Thymus (tissue), 11 donors: ENCODE results near the gene ERBB4. TPM values are rescaled to one million over a fixed set of nuclear protein-coding genes. Genes with fewer than 3 reads are reported as not detected.
"Not testable (repeated sequence)": the region's sequence is repeated elsewhere in the genome, so short reads cannot be mapped to it uniquely, and the experiment has no call there.

ENCODE experiments used
- DNase-seq, 9 donors: peaks; one replicate each; pipeline ENCODE4 v3.0.0-alpha.2; 2013; ENCODE audit warnings: low spot score in 9 of 9, low read depth in 6 of 9, missing footprints in 1 of 9
- H3K27ac ChIP-seq, 2 donors: one replicate each; pipeline ENCODE4 v1.5.1; 2013; ENCODE audit warnings: control low read depth in 1 of 2, low read depth in 1 of 2, low read length in 1 of 2, mild to moderate bottlenecking in 1 of 2, moderate library complexity in 1 of 2
- H3K27me3 ChIP-seq, 2 donors: one replicate each; pipeline ENCODE4 v1.5.1; 2013; ENCODE audit warnings: low read length in 1 of 2; ENCODE audit not compliant: control insufficient read depth in 2 of 2, insufficient read depth in 1 of 2
- H3K36me3 ChIP-seq, 2 donors: one replicate each; pipeline ENCODE4 v1.5.1; 2013; ENCODE audit warnings: low read length in 1 of 2, mild to moderate bottlenecking in 1 of 2, moderate library complexity in 1 of 2; ENCODE audit not compliant: control insufficient read depth in 2 of 2, insufficient read depth in 2 of 2
- H3K4me1 ChIP-seq, 2 donors: one replicate each; pipeline ENCODE4 v1.5.1; 2013; ENCODE audit warnings: low read length in 2 of 2; ENCODE audit not compliant: control insufficient read depth in 2 of 2, insufficient read depth in 2 of 2
- H3K4me3 ChIP-seq, 2 donors: one replicate each; pipeline ENCODE4 v1.5.1; 2013; ENCODE audit warnings: low read length in 2 of 2, control low read depth in 1 of 2, mild to moderate bottlenecking in 1 of 2
- H3K9me3 ChIP-seq, 2 donors: one replicate each; pipeline ENCODE4 v1.5.1; 2013; ENCODE audit warnings: low read length in 1 of 2, mild to moderate bottlenecking in 1 of 2; ENCODE audit not compliant: control insufficient read depth in 2 of 2, insufficient read depth in 1 of 2
- WGBS: extraction: QIAGEN DNeasy Blood & Tissue Kit; methylation state at CpG from one replicate; pipeline ENCODE4 v1.1.7; 2013; 5-methylcytosine and 5-hydroxymethylcytosine counted together
- polyA plus RNA-seq: library from polyadenylated mRNA; stranded (reverse); fragments of 200-250 nt; gene quantifications from one replicate; pipeline ENCODE4 v1.2.3, GENCODE V29; 2013
- total RNA-seq: library from RNA; stranded (reverse); fragments of 120-200 nt; gene quantifications from one replicate; pipeline ENCODE4 v1.2.4, GENCODE V29; 2013
- donor health status: healthy.

ERBB4 gene
- total and polyA plus RNA-seq, 2 donors: 0.16 to 0.19 TPM

DNA sequence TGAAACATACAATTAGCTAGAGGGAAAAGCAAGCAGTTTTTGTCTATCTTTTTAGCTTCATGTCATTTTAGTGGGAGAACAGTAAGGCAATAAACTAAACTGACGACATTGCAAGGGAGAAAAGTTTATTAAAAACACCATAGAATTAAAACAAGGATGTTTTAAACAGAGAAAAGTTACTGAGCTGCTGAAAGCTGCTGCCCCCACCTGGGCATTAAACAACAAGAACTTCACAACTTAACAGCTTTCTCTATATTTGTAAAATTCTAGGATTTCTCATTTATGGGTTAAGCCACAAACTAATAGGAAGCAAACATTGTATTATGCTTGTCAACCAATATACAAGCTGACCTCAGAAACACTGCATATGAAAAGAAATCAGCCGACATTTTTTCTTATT, 289.2 kb downstream of the ERBB4 start:
- Histone ChIP-seq H3K4me1 (no peaks in the 10 kb centered on the region), H3K27me3 (no peaks in the 10 kb centered on the region), H3K9me3 (no peaks in the 10 kb centered on the region), H3K27ac (no peak overlapping the region), H3K4me3 (no peak overlapping the region), H3K36me3 (no peaks in the 10 kb centered on the region)
- DNase-seq: no peak
- 57% methylated on average over 2 of the region's 2 CpGs for WGBS

DNA sequence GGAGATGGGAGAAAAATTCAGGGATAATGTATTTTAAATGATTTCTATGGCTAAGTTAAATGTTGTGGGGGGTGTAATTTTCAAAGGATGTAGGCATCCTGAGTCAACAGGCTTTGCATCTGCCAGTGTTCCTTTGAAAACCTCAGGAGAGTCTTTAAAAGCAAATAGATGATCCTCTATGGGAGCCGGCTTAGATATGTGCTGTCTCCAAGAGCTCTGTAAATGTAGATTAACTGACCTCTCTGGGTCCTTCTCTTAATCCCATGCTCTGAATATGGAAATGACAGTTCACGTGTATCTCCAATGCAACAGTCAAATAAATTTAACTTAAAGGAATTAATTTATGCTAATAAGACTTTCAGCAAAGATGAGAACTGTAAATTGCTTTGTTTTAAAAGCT, 292.7 kb downstream of the ERBB4 start:
- no peak overlapping the region for H3K4me3 ChIP-seq
- H3K27me3 ChIP-seq: no peaks in the 10 kb centered on the region
- H3K27ac ChIP-seq: no peak overlapping the region
- WGBS: 64% methylated on average over 2 of the region's 2 CpGs
- no peaks in the 10 kb centered on the region for H3K36me3 ChIP-seq
- no peaks in the 10 kb centered on the region for H3K9me3 ChIP-seq
- no peak for DNase-seq
- H3K4me1 ChIP-seq: no peaks in the 10 kb centered on the region

DNA sequence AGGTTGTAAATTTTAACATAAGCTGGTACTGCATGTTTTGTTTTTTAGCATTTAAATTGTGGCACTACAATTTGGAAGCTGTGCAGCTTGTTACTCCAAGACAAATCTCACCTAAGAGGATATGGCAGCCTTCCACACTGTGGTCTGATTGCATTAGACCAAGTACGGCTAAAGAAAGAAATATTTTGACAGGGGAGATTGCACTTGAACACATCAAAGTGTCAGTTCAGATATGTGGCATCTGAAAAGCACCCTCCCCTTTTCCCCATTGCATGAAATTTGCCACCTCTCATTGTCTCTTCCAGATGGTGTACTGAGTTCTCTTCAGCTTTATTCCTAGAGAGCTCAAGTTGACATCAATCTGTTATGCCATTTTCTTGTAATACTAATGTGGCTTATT, 295.9 kb downstream of the ERBB4 start:
- H3K4me3 ChIP-seq: no peak overlapping the region
- WGBS: 78% methylated on average over 1 of the region's 1 CpG

DNA sequence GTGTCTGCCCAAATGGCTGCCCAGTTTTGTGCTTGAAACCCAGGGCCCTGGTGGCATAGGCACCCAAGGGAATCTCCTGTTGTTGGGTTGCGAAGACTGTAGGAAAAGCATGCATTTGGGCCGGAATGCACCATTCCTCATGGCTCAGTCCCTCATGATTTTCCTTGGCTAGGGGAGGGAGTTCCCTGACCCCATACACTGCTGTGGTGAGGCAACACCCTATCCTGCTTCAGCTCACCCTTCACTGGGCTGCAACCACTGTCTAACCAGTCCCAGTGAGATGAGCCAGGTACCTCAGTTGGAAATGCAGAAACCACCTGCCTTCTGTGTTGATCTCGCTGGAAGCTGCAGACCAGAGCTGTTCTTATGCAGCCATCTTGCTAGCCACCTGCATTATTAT, 300.4 kb downstream of the ERBB4 start:
- H3K27me3 ChIP-seq, DNase-seq, H3K36me3 ChIP-seq, H3K4me3 ChIP-seq, H3K9me3 ChIP-seq, H3K4me1 ChIP-seq, H3K27ac ChIP-seq: not testable (repeated sequence)
- 93% methylated on average over 3 of the region's 3 CpGs for WGBS

More for the DNA sequence above, 295.9 kb downstream of the ERBB4 start:
- Histone ChIP-seq H3K27me3 (no peaks in the 10 kb centered on the region), H3K27ac (no peak overlapping the region), H3K4me1 (no peaks in the 10 kb centered on the region), H3K36me3 (no peaks in the 10 kb centered on the region), H3K9me3 (no peaks in the 10 kb centered on the region)
- DNase-seq: no peak

DNA sequence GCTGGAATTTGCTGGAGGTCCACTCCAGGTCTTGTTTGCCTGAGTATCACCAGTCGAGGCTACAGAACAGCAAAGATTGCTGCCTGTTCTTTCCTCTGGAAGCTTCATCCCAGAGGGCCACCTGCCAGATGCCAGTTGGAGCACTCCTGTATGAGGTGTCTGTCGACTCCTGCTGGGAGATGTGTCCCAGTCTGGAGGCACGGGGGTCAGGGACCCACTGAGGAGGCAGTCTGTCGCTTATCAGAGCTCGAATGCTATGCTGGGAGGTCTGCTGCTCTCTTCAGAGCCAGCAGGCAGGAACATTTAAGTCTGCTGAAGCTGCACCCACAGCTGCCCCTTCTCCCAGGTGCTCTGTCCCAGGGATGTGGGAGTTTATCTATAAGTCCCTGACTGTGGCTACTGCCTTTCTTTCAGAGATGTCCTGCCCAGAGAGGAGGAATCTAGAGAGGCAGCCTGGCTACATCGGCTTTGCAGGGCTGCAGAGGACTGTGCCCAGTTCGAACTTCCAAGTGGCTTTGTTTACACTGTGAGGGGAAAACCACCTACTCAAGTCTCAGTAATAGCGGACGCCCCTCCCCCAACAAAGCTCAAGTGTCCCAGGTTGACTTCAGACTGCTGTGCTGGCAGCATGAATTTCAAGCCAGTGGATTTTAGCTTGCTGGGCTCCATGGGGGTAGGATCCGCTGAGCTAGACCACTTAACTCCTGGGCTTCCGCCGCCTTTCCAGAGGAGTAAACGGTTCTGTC, 301.1 kb downstream of the ERBB4 start:
- WGBS: 44% methylated on average over 13 of the region's 13 CpGs
- no peaks in the 10 kb centered on the region for H3K36me3 ChIP-seq
- no peak overlapping the region for H3K4me3 ChIP-seq
- H3K9me3 ChIP-seq: no peaks in the 10 kb centered on the region
- H3K27me3 ChIP-seq: no peaks in the 10 kb centered on the region
- no peak overlapping the region for H3K27ac ChIP-seq
- H3K4me1 ChIP-seq: no peaks in the 10 kb centered on the region
- no peak for DNase-seq

DNA sequence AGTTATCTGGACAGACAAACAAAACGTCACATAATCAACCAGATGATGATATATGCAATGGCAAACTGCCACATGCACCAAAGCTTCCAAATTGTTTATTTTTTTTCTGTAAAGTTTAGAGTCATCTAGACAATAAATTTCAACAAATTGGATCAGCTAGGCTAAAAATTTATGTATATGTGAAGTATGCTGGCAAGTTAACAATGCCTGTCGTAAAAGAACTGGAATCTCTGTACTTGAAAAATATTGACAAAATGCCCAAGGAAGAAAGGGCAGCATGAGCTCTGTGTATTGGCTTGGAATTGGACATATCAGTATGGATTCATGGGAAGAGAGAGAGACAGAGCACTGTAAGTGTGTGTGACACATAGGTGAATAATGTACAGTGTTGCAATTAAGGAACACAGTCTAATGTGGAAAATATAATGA, 309.8 kb downstream of the ERBB4 start:
- H3K4me3 ChIP-seq: no peak overlapping the region
- no peaks in the 10 kb centered on the region for H3K36me3 ChIP-seq
- H3K27me3 ChIP-seq: no peaks in the 10 kb centered on the region
- WGBS: 75% methylated on average over 2 of the region's 2 CpGs
- no peak for DNase-seq
- H3K27ac ChIP-seq: no peak overlapping the region
- no peaks in the 10 kb centered on the region for H3K4me1 ChIP-seq
- H3K9me3 ChIP-seq: no peaks in the 10 kb centered on the region

DNA sequence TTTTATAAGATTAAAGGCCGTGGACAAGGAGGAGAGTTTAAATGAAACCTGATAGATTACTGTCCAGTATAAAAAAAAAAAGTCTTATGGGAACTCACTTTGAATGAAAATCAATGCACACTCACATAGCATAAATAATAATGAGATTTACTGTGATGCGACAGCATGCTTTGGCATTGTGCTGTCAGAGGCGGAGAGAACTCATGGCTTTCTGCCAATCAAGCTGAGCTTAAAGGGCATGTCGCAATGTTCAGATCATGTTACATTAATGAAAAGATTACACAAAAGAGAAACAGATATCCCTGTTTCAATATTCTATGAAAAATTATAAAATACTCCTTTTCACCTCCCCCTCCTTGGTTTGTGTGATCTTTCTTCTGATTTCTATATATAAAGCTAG, 310.8 kb downstream of the ERBB4 start:
- DNase-seq: no peak
- no peaks in the 10 kb centered on the region for H3K27me3 ChIP-seq
- no peaks in the 10 kb centered on the region for H3K36me3 ChIP-seq
- no peak overlapping the region for H3K4me3 ChIP-seq
- H3K9me3 ChIP-seq: no peaks in the 10 kb centered on the region
- no peaks in the 10 kb centered on the region for H3K4me1 ChIP-seq
- no peak overlapping the region for H3K27ac ChIP-seq
- 89% methylated on average over 4 of the region's 4 CpGs for WGBS

DNA sequence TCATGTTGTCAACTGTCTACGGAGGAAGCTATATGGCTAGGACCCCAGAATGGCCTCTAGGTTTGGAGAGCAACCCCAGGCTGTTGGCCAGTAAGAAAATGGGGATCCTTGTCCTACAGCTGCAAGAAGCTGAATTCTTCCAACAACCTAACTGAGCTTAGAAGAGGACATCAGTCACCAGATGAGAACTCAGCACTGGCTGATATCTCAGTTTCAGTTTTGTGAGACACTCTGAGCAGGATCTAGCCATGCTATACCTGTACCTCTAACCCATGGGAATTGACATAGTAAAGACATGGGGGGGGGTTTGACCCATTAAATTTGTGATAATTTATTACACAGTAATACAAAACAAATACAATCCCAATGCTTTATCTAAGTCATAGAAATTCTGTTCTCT, 312.5 kb downstream of the ERBB4 start:
- Histone ChIP-seq H3K9me3 (no peaks in the 10 kb centered on the region), H3K27me3 (no peaks in the 10 kb centered on the region), H3K27ac (no peak overlapping the region), H3K4me3 (no peak overlapping the region), H3K36me3 (no peaks in the 10 kb centered on the region), H3K4me1 (no peaks in the 10 kb centered on the region)
- WGBS: 95% methylated on average over 1 of the region's 1 CpG
- no peak for DNase-seq

DNA sequence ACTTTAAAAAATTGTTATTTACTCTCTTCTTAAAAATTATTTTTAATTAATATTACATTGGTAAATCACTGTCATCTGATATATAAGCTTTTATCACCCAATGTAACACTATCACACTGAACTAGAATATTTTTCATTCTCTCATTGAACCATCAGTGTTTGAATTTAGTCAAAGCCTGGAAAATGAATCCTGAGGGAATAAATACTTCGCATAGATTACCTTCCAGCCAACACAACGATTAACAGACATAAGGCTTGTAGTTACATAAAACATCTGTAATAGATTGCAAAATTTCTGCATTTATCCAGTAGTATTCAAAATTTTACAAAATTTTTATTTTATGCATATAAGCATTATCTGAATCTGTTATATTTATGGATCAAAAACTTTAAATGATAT, 314.9 kb downstream of the ERBB4 start:
- WGBS: 94% methylated on average over 2 of the region's 2 CpGs

More for the DNA sequence above, 314.9 kb downstream of the ERBB4 start:
- H3K36me3 ChIP-seq: no peaks in the 10 kb centered on the region
- DNase-seq: no peak
- no peaks in the 10 kb centered on the region for H3K9me3 ChIP-seq
- H3K27me3 ChIP-seq: no peaks in the 10 kb centered on the region
- no peaks in the 10 kb centered on the region for H3K4me1 ChIP-seq
- no peak overlapping the region for H3K4me3 ChIP-seq
- H3K27ac ChIP-seq: no peak overlapping the region
